Heart right ventricle (tissue), 16 donors: ENCODE measurements around the gene TTC21A. TPM values are rescaled to one million over a fixed set of nuclear protein-coding genes. Genes with fewer than 3 reads are reported as not detected.

ENCODE experiments used
- ATAC-seq, 8 donors: fragments of 200-7000 bp; cut with Tn5 transposase; one replicate each; pipeline ENCODE4 v1.9.1; 2020; ENCODE audit warnings: mild to moderate bottlenecking in 8 of 8, moderate library complexity in 8 of 8, moderate number of reproducible peaks in 1 of 8
- DNase-seq, 2 donors: peaks; one replicate each; pipeline ENCODE4 v3.0.0-alpha.2; 2020
- H3K27ac ChIP-seq, 10 donors: fragments of 200-600 bp; sonication (generic) in 2 of 10; one replicate each; pipeline versions ENCODE4 v1.5.0 to v1.8.0; 2020 to 2022; ENCODE audit warnings: mild to moderate bottlenecking in 3 of 10
- H3K27me3 ChIP-seq, 7 donors: fragments of 200-600 bp; one replicate each; pipeline ENCODE4 v1.8.0; 2021 to 2022; ENCODE audit warnings: mild to moderate bottlenecking in 2 of 7
- H3K36me3 ChIP-seq, 9 donors: fragments of 200-600 bp; sonication (generic) in 1 of 9; one replicate each; pipeline versions ENCODE4 v1.5.0 to v1.8.0; 2020 to 2022; ENCODE audit warnings: mild to moderate bottlenecking in 2 of 9
- H3K4me1 ChIP-seq, 9 donors: fragments of 200-600 bp; sonication (generic) in 1 of 9; one replicate each; pipeline versions ENCODE4 v1.5.0 to v1.8.0; 2020 to 2022; ENCODE audit warnings: mild to moderate bottlenecking in 4 of 9
- H3K4me3 ChIP-seq, 10 donors: fragments of 200-600 bp; sonication (generic) in 2 of 10; one replicate each; pipeline versions ENCODE4 v1.5.0 to v1.8.0; 2020 to 2022; ENCODE audit warnings: mild to moderate bottlenecking in 7 of 10, moderate library complexity in 2 of 10
- H3K9me3 ChIP-seq, 11 donors: fragments of 200-600 bp in 10 of 11; sonication (generic) in 2 of 11; one replicate each; pipeline versions ENCODE4 v1.5.0 to v1.8.0; 2013 to 2022; ENCODE audit warnings: mild to moderate bottlenecking in 2 of 11, control low read depth in 1 of 11, moderate library complexity in 1 of 11
- WGBS, 2 donors: extraction: QIAGEN DNeasy Blood & Tissue Kit; methylation state at CpG; one replicate each; pipeline ENCODE4 v1.1.7; 2013; ENCODE audit warnings: inconsistent platforms in 1 of 2; 5-methylcytosine and 5-hydroxymethylcytosine counted together
- intact Hi-C, 10 donors: fragments of 100-400 bp; cut with DNase I; formaldehyde crosslinking; loops; one replicate each; pipeline versions ENCODE4 v1.11.1 to v1.14.2; 2022
- polyA plus RNA-seq, 2 donors: library from polyadenylated mRNA; stranded (reverse); fragments of 200-250 nt; gene quantifications; one replicate each; pipeline ENCODE4 v1.2.3, GENCODE V29; 2013
- total RNA-seq, 10 donors: library from RNA; stranded (reverse); fragmentation: NEBNext Ultra II Directional in 3 of 10; extraction: Animal tissue kit (Norgen Biotek cat#: 25700) in 3 of 10; gene quantifications; one replicate each; pipeline versions ENCODE4 v1.2.1 to v1.2.4, GENCODE V29; 2021 to 2023
- TF ChIP-seq, protein P1 (sequence below), 9 donors: fragments of 200-600 bp; sonication (generic) in 2 of 9; IDR thresholded peaks; one replicate each; pipeline versions ENCODE4 v1.5.0 to v1.8.0; 2021 to 2022; ENCODE audit warnings: antibody characterized with exemption in 9 of 9, mild to moderate bottlenecking in 5 of 9, moderate library complexity in 1 of 9
- donor health status: Arrhythmogenic right ventricular cardiomyopathy.
- donor health status: ischemic (EF 13 %, LVEDD 7.1; RV severe dilation, severe dysfunction).
- donor health status: healthy with polysubstance abuse.
- donor health status: DM: no; HTN: yes; CAD: no.
- donor health status: DM: no; HTN: no; CAD: no.
- donor health status: ischemic (EF 25% LVEDD 6.9; RV normal size, moderate dysfunction).
- donor health status: ischemic (EF 25% LVEDD 5.7; RV mildly dilated, moderate dysfunction).
- donor health status: healthy.
- donor health status: DM: yes; HTN: yes; CAD: no.
- donor health status: Ischemic cardiomyopathy.
- donor health status: ischemic (EF 35%, LVEDD 5.7; RV mildly dilated, moderate dysfunction).
- donor health status: nonischemic (EF 11% LVEDD 7.7; RV severe dilation, severe dysfunction).
- donor health status: DM: yes; HTN: yes; CAD: no.
- donor health status: PGD.
- donor health status: ischemic (EF 29% LVEDD 5.4; RV normal size, mild dysfunction).
- donor health status: nonischemic (EF 23%, LVEDD 6.1; RV moderate dilation, normal function).

TTC21A gene
- total and polyA plus RNA-seq, 12 donors = 0.80 to 7.5 (median 1.5) TPM

DNA sequence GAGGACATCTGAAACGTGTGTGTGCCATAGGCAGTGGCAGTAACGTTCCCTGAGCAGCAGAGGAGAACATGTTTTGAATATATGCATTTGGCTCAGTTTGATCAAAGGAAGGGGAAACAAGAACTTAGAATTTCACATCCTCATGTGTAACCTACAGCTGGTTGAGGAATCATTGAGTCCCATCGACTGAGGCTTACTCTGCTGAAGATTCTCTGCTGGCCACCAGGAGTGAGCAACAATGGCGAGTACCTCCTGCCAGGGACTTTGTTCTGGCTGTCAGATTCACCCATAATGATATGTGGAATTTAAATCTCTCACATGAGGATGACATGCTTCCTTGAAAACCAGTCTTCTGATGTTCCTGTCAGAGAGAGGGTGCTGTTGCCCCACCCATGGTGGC, 21.3 kb upstream of the TTC21A start:
- 86 to 91% methylated on average over 4 of the region's 4 CpGs for WGBS, 2 donors
- H3K9me3 ChIP-seq = no peaks in the 10 kb centered on the region
- intact Hi-C loops = loop anchor here in 1 of 10 donors (5.0 kb wide), 1 partner anchor 1739 kb away; no protein-coding TSS in a partner anchor
- no peak for ATAC-seq
- no peaks in the 10 kb centered on the region for H3K4me1 ChIP-seq
- no peak overlapping the region for H3K27ac ChIP-seq
- H3K27me3 ChIP-seq = no peaks in the 10 kb centered on the region
- DNase-seq = no peak
- no peak overlapping the region for H3K4me3 ChIP-seq
- H3K36me3 ChIP-seq = peaks cover 0 to 100% (median 34%) of the 10 kb centered on the region in 9 donors
- TF ChIP-seq, protein P1, sequence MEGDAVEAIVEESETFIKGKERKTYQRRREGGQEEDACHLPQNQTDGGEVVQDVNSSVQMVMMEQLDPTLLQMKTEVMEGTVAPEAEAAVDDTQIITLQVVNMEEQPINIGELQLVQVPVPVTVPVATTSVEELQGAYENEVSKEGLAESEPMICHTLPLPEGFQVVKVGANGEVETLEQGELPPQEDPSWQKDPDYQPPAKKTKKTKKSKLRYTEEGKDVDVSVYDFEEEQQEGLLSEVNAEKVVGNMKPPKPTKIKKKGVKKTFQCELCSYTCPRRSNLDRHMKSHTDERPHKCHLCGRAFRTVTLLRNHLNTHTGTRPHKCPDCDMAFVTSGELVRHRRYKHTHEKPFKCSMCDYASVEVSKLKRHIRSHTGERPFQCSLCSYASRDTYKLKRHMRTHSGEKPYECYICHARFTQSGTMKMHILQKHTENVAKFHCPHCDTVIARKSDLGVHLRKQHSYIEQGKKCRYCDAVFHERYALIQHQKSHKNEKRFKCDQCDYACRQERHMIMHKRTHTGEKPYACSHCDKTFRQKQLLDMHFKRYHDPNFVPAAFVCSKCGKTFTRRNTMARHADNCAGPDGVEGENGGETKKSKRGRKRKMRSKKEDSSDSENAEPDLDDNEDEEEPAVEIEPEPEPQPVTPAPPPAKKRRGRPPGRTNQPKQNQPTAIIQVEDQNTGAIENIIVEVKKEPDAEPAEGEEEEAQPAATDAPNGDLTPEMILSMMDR (IDR thresholded peaks at IDR 0.05) = no peak

DNA sequence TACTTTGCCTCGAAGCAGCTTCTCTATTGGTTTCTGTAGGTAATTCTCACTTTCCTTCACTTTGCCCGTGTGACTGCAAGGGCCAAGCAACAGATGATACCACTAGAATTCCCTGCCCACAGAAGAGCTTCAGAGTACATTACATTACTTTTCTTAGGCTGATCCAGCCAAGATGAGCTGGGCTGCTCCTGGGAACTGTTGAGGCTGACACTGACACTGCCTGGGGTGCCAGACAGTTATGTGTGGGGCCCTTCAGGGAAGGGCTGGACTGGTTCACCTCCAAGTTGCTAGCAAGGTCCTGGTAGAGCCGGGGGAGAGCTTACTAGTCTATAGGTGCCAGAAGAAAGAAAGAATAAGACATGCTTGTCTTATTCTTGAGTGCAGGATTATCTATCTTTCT, 19.0 kb upstream of the TTC21A start:
- H3K36me3 ChIP-seq = peaks cover 0 to 100% (median 54%) of the 10 kb centered on the region in 9 donors
- WGBS, 2 donors = 85 to 91% methylated on average over 3 of the region's 3 CpGs

DNA sequence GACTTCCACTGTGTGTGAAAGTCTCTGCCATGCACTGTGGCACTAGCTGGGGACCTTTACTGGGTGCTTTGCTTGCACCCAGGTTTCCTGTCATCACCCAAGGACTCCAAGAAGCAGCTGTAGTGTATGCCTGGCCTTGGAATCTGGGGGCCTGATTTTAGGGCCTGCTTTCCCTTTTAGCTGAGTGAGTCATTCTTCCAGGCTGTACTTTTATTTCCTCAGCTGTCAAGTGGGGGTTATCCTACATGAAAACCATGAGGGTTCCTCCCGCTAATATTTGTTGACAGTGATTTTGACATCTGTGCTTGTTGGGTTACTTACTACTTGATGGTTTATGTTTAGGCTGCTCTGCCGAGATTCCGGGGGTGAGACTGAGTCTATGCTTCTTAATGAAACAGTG, 18.6 kb upstream of the TTC21A start:
- Histone ChIP-seq H3K9me3 (no peaks in the 10 kb centered on the region), H3K27ac (no peak overlapping the region), H3K27me3 (no peaks in the 10 kb centered on the region), H3K4me3 (no peak overlapping the region), H3K36me3 (peaks cover 0 to 100% (median 55%) of the 10 kb centered on the region in 9 donors), H3K4me1 (no peaks in the 10 kb centered on the region)
- WGBS, 2 donors = 74 to 75% methylated on average over 3 of the region's 3 CpGs
- ATAC-seq = no peak
- DNase-seq = no peak
- intact Hi-C loops = loop anchor here in 1 of 10 donors (5.0 kb wide), 1 partner anchor 1742 kb away; no protein-coding TSS in a partner anchor
- TF ChIP-seq, protein P1 (IDR thresholded peaks at IDR 0.05) = no peak

More for the DNA sequence above, 19.0 kb upstream of the TTC21A start:
- Histone ChIP-seq H3K4me1 (no peaks in the 10 kb centered on the region), H3K4me3 (no peak overlapping the region), H3K9me3 (no peaks in the 10 kb centered on the region), H3K27ac (no peak overlapping the region), H3K27me3 (no peaks in the 10 kb centered on the region)
- intact Hi-C loops = loop anchor here in 1 of 10 donors (5.0 kb wide), 1 partner anchor 1741 kb away; no protein-coding TSS in a partner anchor
- TF ChIP-seq, protein P1 (IDR thresholded peaks at IDR 0.05) = no peak
- DNase-seq = no peak
- no peak for ATAC-seq

DNA sequence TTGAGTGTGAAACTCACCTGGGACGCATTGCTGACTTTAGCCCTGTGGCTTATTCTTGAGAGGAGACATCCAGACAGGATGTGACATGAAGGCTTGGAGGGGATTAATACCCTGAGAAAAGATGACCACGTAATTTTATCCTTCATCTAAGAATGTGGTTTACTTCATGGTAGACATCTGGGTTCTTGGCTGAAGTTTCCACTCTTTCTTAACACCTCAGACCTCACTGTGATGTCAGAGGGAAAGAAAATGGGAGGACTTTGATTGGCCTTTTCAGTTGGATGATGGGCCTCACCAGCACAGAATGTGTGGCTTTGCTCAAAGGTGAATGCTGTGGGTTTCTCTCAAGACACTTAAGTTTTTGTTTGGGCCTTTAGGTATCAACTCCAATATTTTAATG, 16.6 kb upstream of the TTC21A start:
- Histone ChIP-seq H3K9me3 (no peaks in the 10 kb centered on the region), H3K27me3 (no peaks in the 10 kb centered on the region), H3K27ac (no peak overlapping the region), H3K4me1 (peaks cover 0 to 2% (median 0%) of the 10 kb centered on the region in 9 donors), H3K4me3 (no peak overlapping the region), H3K36me3 (peaks cover 0 to 100% (median 66%) of the 10 kb centered on the region in 9 donors)
- WGBS, 2 donors = 88 to 90% methylated on average over 2 of the region's 2 CpGs
- intact Hi-C loops = no loop called here
- ATAC-seq (no peak), DNase-seq (no peak)
- TF ChIP-seq, protein P1 (IDR thresholded peaks at IDR 0.05) = no peak
